Mucosa of stomach (tissue), 1 donor: ENCODE data around the gene NAPA.

ENCODE experiments used
- H3K27me3 ChIP-seq: one replicate; pipeline ENCODE4 v1.7.0; 2013; ENCODE audit warnings: mild to moderate bottlenecking, low read length; ENCODE audit not compliant: control insufficient read depth, insufficient read depth
- H3K36me3 ChIP-seq: one replicate; pipeline ENCODE4 v1.7.0; 2013; ENCODE audit warnings: low read length; ENCODE audit not compliant: control insufficient read depth, insufficient read depth
- H3K4me1 ChIP-seq: one replicate; pipeline ENCODE4 v1.7.0; 2013; ENCODE audit warnings: mild to moderate bottlenecking, low read length; ENCODE audit not compliant: control insufficient read depth, insufficient read depth
- H3K4me3 ChIP-seq: one replicate; pipeline ENCODE4 v1.7.0; 2013; ENCODE audit warnings: low read length
- H3K9ac ChIP-seq: one replicate; pipeline ENCODE4 v1.7.0; 2013; ENCODE audit warnings: mild to moderate bottlenecking, low read length, moderate library complexity
- H3K9me3 ChIP-seq: one replicate; pipeline ENCODE4 v1.7.0; 2013; ENCODE audit warnings: mild to moderate bottlenecking, low read length, moderate library complexity; ENCODE audit not compliant: control insufficient read depth
- donor health status: Pancreatic carcinoma.

Gene NAPA

DNA sequence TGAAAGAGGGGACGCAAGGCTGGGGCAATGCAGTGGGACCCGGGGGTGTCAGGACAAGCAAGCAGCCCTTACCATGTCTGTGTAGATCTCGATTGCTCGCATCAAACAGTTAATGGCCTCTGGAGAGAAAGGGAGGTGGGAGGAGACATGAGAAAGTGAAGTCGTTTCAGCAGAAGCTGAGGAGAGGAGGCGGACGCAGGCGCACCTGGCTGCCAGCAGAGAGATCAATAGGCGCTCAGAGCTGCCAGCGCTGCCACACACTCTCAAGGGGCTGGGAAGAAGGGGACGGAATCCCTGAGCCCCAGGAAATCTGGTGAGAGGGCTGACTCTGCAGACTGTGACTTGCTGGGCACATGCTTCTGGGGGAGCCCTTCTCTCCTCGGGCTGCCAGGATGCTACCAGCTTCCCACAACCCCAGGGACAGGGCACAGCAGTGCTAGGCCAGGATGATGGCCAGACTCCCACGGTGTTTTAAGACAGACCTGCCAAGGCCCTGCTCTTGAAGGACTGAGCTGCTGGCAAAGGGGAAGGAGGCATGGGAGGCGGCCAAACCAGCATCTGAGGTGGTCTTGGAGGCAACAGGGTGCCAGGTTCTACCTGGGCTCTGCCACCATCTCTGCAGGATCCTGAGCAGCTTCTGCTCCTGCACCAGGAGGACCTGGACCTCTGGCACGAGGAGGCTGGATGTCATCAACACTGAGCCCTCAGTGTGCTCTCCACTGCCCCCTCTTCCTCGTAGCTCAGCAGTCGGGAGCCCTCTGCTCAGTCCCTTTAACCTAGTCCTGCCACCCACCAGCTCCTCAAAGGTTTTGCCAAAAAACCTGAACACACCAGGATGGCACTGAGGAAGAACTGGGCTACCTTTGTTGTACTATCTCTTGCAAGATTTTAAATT lies 19.1 kb downstream of the NAPA start:
- Histone ChIP-seq H3K36me3 (peaks cover 24% of the 10 kb centered on the region), H3K9ac (no peak overlapping the region), H3K9me3 (no peaks in the 10 kb centered on the region), H3K4me1 (peaks cover 26% of the 10 kb centered on the region), H3K27me3 (no peaks in the 10 kb centered on the region), H3K4me3 (no peak overlapping the region)

GRCh38 chr19:47494729-47495128 lies 20.1 kb downstream of the NAPA start:
- no peak overlapping the region for H3K4me3 ChIP-seq
- peaks cover 24% of the 10 kb centered on the region for H3K36me3 ChIP-seq
- no peaks in the 10 kb centered on the region for H3K9me3 ChIP-seq
- H3K4me1 ChIP-seq = peaks cover 22% of the 10 kb centered on the region
- H3K9ac ChIP-seq = no peak overlapping the region
- H3K27me3 ChIP-seq = no peaks in the 10 kb centered on the region

- Histone ChIP-seq H3K9ac (no peak overlapping the region), H3K36me3 (peaks cover 28% of the 10 kb centered on the region), H3K4me3 (no peak overlapping the region), H3K4me1 (peaks cover 22% of the 10 kb centered on the region), H3K9me3 (no peaks in the 10 kb centered on the region), H3K27me3 (no peaks in the 10 kb centered on the region)
Observed at GRCh38 chr19:47494211-47494547, 20.7 kb downstream of the NAPA start.

DNA sequence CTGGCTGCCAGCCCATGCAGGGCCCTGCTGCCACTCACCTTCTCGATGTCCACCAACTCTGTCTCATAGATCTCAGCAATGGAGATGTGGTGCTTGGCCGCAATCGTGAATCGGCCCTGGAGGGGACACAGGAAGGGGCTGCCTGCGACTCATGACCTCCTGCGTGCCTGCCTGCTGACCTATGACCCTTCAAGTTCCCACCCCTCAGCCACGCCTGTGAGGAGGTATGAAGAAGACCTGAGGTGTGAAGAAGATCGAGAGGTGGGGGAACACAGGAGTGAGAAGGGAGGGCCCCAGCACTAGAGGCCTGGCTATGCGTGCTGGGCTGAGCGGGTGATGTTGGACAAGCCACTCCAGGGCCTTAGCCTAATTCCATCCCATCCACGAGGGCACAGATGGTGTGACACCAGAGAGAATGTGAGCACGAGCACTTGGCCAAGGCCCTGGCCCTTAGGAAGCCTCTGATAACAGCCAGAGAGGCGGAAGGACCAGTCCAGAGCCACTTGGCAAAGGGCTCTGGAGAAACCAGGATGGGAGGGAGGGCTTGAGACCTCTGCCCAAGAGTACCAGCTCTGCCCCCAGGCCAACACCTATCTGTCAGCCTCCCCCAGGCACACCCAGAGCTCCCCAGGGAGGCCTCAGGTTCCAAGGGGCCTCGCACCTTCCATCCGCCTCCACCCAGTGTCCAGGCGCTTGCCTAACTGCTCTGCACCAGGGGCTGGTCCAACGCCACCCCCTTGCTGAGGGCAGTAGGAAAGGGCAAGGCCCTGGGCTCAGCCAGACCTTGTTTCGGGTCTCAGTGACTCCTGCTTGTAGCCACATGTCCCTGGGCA lies 21.3 kb downstream of the NAPA start:
- Histone ChIP-seq H3K27me3 (no peaks in the 10 kb centered on the region), H3K4me1 (peaks cover 22% of the 10 kb centered on the region), H3K4me3 (no peak overlapping the region), H3K36me3 (peaks cover 28% of the 10 kb centered on the region), H3K9ac (no peak overlapping the region), H3K9me3 (no peaks in the 10 kb centered on the region)

GRCh38 chr19:47492571-47493377 lies 22.1 kb downstream of the NAPA start:
- Histone ChIP-seq H3K4me1 (peaks cover 14% of the 10 kb centered on the region), H3K27me3 (no peaks in the 10 kb centered on the region), H3K9ac (no peak overlapping the region), H3K4me3 (no peak overlapping the region), H3K9me3 (no peaks in the 10 kb centered on the region), H3K36me3 (peaks cover 24% of the 10 kb centered on the region)

- Histone ChIP-seq H3K4me1 (peaks cover 8% of the 10 kb centered on the region), H3K9ac (no peak overlapping the region), H3K27me3 (no peaks in the 10 kb centered on the region), H3K9me3 (no peaks in the 10 kb centered on the region), H3K36me3 (peaks cover 24% of the 10 kb centered on the region), H3K4me3 (no peak overlapping the region)
Observed at GRCh38 chr19:47492137-47492533, 22.7 kb downstream of the NAPA start.

GRCh38 chr19:47491358-47492136 lies 23.3 kb downstream of the NAPA start:
- Histone ChIP-seq H3K36me3 (peaks cover 24% of the 10 kb centered on the region), H3K4me1 (peaks cover 2% of the 10 kb centered on the region), H3K27me3 (no peaks in the 10 kb centered on the region), H3K9ac (no peak overlapping the region), H3K4me3 (no peak overlapping the region), H3K9me3 (no peaks in the 10 kb centered on the region)

- H3K27me3 ChIP-seq = no peaks in the 10 kb centered on the region
- no peak overlapping the region for H3K4me3 ChIP-seq
- H3K9ac ChIP-seq = no peak overlapping the region
- no peaks in the 10 kb centered on the region for H3K9me3 ChIP-seq
- H3K4me1 ChIP-seq = no peaks in the 10 kb centered on the region
- H3K36me3 ChIP-seq = peaks cover 22% of the 10 kb centered on the region
Observed at GRCh38 chr19:47490847-47491246, 24.0 kb downstream of the NAPA start.

DNA sequence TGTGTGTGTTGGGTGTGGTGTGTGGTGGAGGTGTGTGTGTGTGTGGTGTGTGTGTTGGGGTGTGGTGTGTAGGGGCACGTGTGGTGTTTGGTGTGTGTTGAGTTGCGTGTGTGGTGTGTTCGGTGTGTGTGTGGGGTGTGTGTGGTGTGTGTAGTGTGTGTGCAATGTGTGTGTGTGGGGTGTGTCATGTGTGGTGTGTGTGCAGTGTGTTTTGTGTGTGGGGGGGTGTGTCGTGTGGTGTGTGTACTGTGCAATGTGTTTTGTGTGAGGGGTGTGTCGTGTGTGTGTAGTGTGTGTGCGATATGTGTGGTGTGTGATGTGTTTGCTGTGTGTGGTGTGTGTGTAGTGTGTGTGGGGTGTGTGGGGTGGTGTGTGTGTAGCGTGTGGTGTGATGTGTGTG lies 24.8 kb downstream of the NAPA start:
- Histone ChIP-seq H3K4me3 (no peak overlapping the region), H3K27me3 (no peaks in the 10 kb centered on the region), H3K4me1 (peaks cover under 1% of the 10 kb centered on the region), H3K9ac (no peak overlapping the region), H3K9me3 (no peaks in the 10 kb centered on the region), H3K36me3 (peaks cover 20% of the 10 kb centered on the region)

GRCh38 chr19:47489072-47489914 lies 25.6 kb downstream of the NAPA start:
- peaks cover 20% of the 10 kb centered on the region for H3K36me3 ChIP-seq
- no peaks in the 10 kb centered on the region for H3K9me3 ChIP-seq
- H3K4me1 ChIP-seq = peaks cover 4% of the 10 kb centered on the region
- H3K4me3 ChIP-seq = no peak overlapping the region
- no peak overlapping the region for H3K9ac ChIP-seq
- H3K27me3 ChIP-seq = no peaks in the 10 kb centered on the region
